Activated CD4-positive, alpha-beta T cell treated with anti-CD3 and anti-CD28 coated beads for 36 hours (primary cell): Measurements from ENCODE around the gene MICA. TPM values are rescaled to one million over a fixed set of nuclear protein-coding genes. Genes with fewer than 3 reads are reported as not detected.
"Not testable (repeated sequence)": the region's sequence is repeated elsewhere in the genome, so short reads cannot be mapped to it uniquely, and the experiment has no call there.

Experiments used
- ATAC-seq: fragments of 200-7000 bp; cut with Tn5 transposase; one replicate; pipeline ENCODE4 v1.10.0; 2021; ENCODE audit warnings: mild to moderate bottlenecking, moderate library complexity
- CTCF ChIA-PET: fragments of 350-600 bp; sonication (Branson Sonifier 250); formaldehyde crosslinking; loops from one replicate; lab custom pipeline; 2021; ENCODE audit warnings: antibody characterized with exemption; lab: Charles Lee
- POLR2A ChIA-PET: fragments of 350-600 bp; sonication (Branson Sonifier 250); formaldehyde crosslinking; loops from one replicate; lab custom pipeline; 2021; ENCODE audit warnings: antibody characterized with exemption, inconsistent platforms; lab: Charles Lee
- DNase-seq: peaks from one replicate; pipeline ENCODE4 v3.0.0-alpha.2; 2020
- H3K27ac Mint-ChIP-seq: one replicate; pipeline ENCODE4 v1.8.0; 2021; ENCODE audit warnings: mixed read lengths
- H3K27me3 Mint-ChIP-seq: one replicate; pipeline ENCODE4 v1.8.0; 2021; ENCODE audit warnings: mixed read lengths
- H3K36me3 Mint-ChIP-seq: one replicate; pipeline ENCODE4 v1.8.0; 2021; ENCODE audit warnings: low read depth, mixed read lengths
- H3K4me1 Mint-ChIP-seq: one replicate; pipeline ENCODE4 v1.8.0; 2021; ENCODE audit warnings: mixed read lengths
- H3K4me3 Mint-ChIP-seq: one replicate; pipeline ENCODE4 v1.8.0; 2021; ENCODE audit warnings: mild to moderate bottlenecking, moderate library complexity, mixed read lengths
- H3K9me3 Mint-ChIP-seq: one replicate; pipeline ENCODE4 v1.8.0; 2021; ENCODE audit warnings: low read depth, mixed read lengths
- intact Hi-C, 2 experiments: fragments of 100-400 bp; cut with DNase I in 1 of 2; cut with micrococcal nuclease in 1 of 2; formaldehyde crosslinking; loops; one replicate each; pipeline versions ENCODE4 v1.14.2 to v1.15.1; 2022 to 2024; cut with DNase I, micrococcal nuclease
- total RNA-seq, 2 experiments: library from RNA; stranded (reverse); gene quantifications; one replicate each; pipeline ENCODE4 v1.2.3, GENCODE V29; 2021

Gene MICA
- total RNA-seq, 2 experiments from 2014 or later: 6.3 to 7.1 TPM

DNA sequence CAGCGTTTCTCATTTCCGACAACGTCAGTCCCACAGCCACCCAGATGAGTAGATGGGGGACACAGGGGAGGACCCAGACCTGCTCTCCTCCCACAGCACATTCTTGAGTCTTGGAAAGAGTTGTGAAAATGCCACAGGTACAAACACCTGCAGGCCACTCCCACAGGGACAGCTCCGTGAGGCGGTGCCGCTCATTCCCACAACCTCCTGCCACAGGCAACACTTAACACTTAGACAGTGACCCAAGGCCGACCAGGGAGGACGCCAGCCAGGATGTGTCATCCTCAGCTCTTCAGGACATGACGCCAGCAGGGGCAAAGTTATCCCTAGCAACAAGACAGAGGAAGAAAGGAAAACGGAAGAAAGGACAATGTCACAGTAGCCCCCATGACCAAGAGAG is 23.5 kb upstream of the MICA start:
- intact Hi-C loops: no loop called here
- Mint-ChIP-seq H3K9me3 (no peaks in the 10 kb centered on the region), H3K4me3 (no peak overlapping the region), H3K36me3 (no peaks in the 10 kb centered on the region), H3K27me3 (peaks cover 17% of the 10 kb centered on the region), H3K4me1 (peaks cover 3% of the 10 kb centered on the region), H3K27ac (no peak overlapping the region)
- ATAC-seq: no peak
- DNase-seq: no peak
- ChIA-PET POLR2A (no interaction called here), CTCF (interaction anchor here (1.2 kb wide), 4 partner anchors 10 to 63 kb away, joined by 3 to 4 read pairs (median 4); no protein-coding TSS in a partner anchor)

DNA sequence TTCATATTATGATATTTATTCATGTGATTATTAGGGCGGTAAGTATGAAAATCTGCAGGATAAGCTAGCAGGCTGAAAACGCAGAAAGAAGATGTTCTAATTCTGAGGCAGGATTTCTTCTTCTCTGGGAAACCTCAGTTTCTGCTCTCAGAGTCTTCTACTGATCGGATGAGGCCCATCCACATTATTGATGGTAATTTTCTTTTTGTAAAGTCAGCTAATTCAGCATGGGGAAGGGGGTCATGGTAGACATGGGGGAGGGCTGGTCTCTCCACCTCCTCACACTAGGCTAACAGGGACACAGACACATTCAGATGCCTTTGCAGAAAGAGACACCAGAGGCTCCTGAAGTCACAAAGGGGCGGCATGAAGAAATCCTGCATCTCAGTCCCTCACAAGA is 21.7 kb upstream of the MICA start:
- intact Hi-C loops: no loop called here
- CTCF ChIA-PET: interaction anchor here (0.6 to 2.1 kb wide), 6 partner anchors 11 to 244 kb away, joined by 3 to 6 read pairs (median 4); no protein-coding TSS in a partner anchor
- H3K9me3 Mint-ChIP-seq: no peaks in the 10 kb centered on the region
- no peak overlapping the region for H3K4me3 Mint-ChIP-seq
- POLR2A ChIA-PET: no interaction called here
- peaks cover 17% of the 10 kb centered on the region for H3K27me3 Mint-ChIP-seq
- H3K27ac Mint-ChIP-seq: no peak overlapping the region
- DNase-seq (no peak), ATAC-seq (no peak)
- H3K36me3 Mint-ChIP-seq: no peaks in the 10 kb centered on the region
- H3K4me1 Mint-ChIP-seq: peaks cover 3% of the 10 kb centered on the region

DNA sequence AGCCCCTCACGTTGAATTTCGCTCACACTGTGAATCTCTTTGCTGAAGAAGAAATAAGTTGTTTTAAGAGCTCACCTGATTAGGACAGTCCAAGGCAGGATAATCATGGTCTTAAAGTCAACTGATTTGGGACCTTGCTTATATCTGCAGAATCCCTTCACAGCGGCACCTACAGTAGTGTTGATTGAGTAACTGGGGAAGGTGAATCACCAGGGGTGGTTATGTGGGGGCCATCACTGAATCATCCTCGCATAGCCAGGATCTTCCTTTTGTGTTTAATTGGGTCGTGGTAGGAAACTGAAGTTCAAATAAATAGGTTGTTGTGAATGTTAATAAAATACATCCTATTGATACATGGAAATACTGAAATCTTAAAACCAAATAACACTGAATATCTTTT is 20.2 kb upstream of the MICA start:
- Mint-ChIP-seq H3K9me3 (no peaks in the 10 kb centered on the region), H3K36me3 (no peaks in the 10 kb centered on the region), H3K4me3 (no peak overlapping the region), H3K4me1 (peaks cover 3% of the 10 kb centered on the region), H3K27ac (no peak overlapping the region), H3K27me3 (peaks cover 14% of the 10 kb centered on the region)
- intact Hi-C loops: no loop called here
- ChIA-PET POLR2A (no interaction called here), CTCF (interaction anchor here (0.7 to 2.1 kb wide), 2 partner anchors 14 to 94 kb away, joined by 3 to 6 read pairs; no protein-coding TSS in a partner anchor)
- DNase-seq (peak; percentile 42), ATAC-seq (peak; percentile 92)

DNA sequence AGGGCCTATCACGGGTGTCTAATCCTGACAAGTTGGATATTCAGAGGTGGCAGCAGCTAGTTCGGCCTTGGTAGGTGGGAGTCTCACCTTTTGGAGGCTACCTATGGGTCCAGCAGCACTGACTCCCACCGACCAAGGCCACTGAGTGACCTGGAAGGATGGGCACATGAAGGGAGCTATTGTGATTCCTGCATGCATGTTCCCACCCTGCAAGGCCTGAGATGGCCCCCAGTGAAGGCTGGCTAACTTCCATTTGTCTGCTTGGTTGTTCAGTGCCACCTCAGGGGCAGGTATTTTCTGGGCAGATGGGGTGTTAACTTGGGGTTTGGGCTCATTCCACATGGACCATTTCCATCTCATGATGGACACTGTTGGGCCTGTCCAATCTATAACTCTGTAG is 18.4 kb upstream of the MICA start:
- peaks cover 4% of the 10 kb centered on the region for H3K27me3 Mint-ChIP-seq
- no peak for ATAC-seq
- no peak for DNase-seq
- no peaks in the 10 kb centered on the region for H3K9me3 Mint-ChIP-seq
- ChIA-PET CTCF (no interaction called here), POLR2A (interaction anchor here (0.6 kb wide), 1 partner anchor 47 kb away, joined by 3 read pairs; no protein-coding TSS in a partner anchor)
- no peak overlapping the region for H3K4me3 Mint-ChIP-seq
- no peaks in the 10 kb centered on the region for H3K36me3 Mint-ChIP-seq
- intact Hi-C loops: no loop called here
- H3K27ac Mint-ChIP-seq: no peak overlapping the region
- peaks cover 3% of the 10 kb centered on the region for H3K4me1 Mint-ChIP-seq

DNA sequence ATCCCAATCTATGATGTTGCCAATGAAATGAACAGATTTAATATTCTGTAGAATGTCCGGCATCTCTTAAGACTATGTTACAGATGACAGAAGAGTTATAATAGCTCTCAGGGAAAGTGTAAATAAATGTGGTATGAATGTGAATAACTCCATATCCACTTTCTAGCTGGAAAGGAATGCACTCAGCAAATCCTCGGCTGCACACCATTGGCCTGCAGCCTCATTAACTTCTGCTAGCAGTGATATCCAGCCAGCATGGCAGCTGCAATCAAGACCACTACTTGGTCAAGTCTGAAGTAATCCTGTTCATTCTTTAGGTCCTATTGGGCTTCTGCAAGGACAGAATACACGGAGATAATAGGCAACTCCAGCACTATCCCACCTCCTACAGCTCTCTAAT is 17.3 kb upstream of the MICA start:
- Mint-ChIP-seq H3K4me3 (no peak overlapping the region), H3K27me3 (peaks cover under 1% of the 10 kb centered on the region), H3K4me1 (peaks cover 3% of the 10 kb centered on the region), H3K36me3 (no peaks in the 10 kb centered on the region), H3K27ac (no peak overlapping the region), H3K9me3 (no peaks in the 10 kb centered on the region)
- no peak for DNase-seq
- intact Hi-C loops: loop anchor here in 1 of 2 experiments (1.0 kb wide), 1 partner anchor 99 kb away; no protein-coding TSS in a partner anchor
- ChIA-PET CTCF (no interaction called here), POLR2A (no interaction called here)
- ATAC-seq: no peak

DNA sequence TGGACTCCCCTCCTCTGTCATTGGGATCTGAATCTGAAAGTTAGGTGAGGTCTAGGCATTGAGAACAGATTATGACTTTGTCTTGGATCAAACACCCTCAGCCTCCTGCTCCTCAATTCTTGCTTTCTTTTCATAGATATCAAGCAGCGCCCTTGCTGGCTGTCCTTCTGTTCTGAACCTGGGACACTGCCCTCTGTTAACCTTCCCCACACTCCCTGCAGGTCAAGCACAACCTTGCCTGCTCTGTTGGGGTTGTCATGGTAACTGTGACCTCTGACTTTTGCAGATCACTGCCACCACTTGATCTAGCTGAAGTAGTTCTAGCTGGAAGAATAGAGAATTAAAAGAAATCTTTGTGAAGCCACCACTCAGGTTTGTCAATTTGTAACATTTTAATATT is 16.4 kb upstream of the MICA start:
- CTCF ChIA-PET: no interaction called here
- ATAC-seq: no peak
- intact Hi-C loops: loop anchor here in 1 of 2 experiments (1.0 kb wide), 1 partner anchor 98 kb away; no protein-coding TSS in a partner anchor
- Mint-ChIP-seq H3K27ac (no peak overlapping the region), H3K27me3 (no peaks in the 10 kb centered on the region), H3K36me3 (no peaks in the 10 kb centered on the region), H3K9me3 (no peaks in the 10 kb centered on the region), H3K4me1 (peaks cover 3% of the 10 kb centered on the region), H3K4me3 (no peak overlapping the region)
- POLR2A ChIA-PET: no interaction called here
- no peak for DNase-seq

DNA sequence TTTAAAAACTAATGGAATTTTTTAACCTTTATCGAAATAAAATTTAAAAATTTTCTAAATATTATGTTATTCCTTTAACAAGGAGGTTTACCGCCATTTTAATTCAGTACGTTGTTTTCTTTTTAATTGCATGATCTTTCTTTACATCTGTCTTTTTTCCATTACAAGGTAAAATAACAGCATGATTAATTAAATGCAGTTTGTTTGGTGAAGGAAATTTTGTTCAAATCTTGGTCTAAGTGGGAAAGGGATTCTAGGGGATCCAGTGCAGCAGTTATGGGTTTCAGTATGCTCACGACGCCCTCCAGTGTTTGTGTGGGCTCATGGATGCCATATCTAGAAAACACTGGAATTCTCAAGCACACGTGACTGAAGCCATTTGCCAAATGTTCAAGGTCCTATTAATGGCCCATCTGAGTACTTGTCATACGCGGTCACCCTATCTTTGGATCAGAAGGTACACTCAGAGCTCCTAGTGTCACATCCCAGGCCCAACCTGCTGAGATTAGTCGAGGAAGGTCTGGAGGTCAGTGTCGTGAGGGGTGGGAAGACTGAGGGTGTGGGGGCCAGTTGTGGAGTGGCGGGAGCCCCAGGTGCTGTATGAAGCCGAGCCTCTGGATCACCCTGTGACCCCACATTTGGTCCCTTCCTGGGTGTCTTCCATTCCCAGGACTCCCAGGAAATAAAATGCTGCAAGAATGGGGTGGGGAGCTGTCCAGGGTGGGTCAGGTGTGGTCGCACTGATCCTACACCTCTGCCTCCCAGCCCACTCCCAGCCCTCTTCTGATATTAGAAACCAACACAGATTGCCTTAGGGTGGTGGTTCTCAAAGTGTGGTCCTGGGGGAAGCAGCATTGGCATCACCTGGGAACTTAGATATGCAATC is 14.2 kb upstream of the MICA start:
- H3K4me1 Mint-ChIP-seq, H3K27me3 Mint-ChIP-seq, DNase-seq, H3K36me3 Mint-ChIP-seq, H3K4me3 Mint-ChIP-seq, H3K27ac Mint-ChIP-seq, CTCF ChIA-PET, POLR2A ChIA-PET, H3K9me3 Mint-ChIP-seq: not testable (repeated sequence)
- intact Hi-C loops: loop anchor here in 1 of 2 experiments (1.0 kb wide), 1 partner anchor 96 kb away; no protein-coding TSS in a partner anchor
- peak; percentile 58 for ATAC-seq

DNA sequence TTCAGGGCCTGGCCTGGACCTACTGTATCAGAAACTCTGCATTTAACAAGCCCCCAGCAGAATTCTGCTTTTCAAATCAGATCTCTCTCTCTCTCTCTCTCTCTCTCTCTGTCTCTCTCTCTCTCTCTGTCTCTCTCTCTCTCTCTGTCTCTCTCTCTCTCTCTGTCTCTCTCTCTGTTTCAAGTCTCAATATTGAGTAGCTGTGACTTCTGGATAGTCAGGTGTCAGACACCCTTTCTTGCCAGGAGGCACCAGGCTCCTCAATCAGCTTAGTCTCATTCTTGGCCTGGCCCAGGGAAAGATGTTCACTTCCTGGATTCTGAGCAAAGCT is 13.6 kb upstream of the MICA start:
- DNase-seq, H3K4me3 Mint-ChIP-seq, CTCF ChIA-PET, H3K27ac Mint-ChIP-seq, H3K27me3 Mint-ChIP-seq, ATAC-seq, H3K9me3 Mint-ChIP-seq, H3K4me1 Mint-ChIP-seq, intact Hi-C loops, H3K36me3 Mint-ChIP-seq, POLR2A ChIA-PET: not testable (repeated sequence)

DNA sequence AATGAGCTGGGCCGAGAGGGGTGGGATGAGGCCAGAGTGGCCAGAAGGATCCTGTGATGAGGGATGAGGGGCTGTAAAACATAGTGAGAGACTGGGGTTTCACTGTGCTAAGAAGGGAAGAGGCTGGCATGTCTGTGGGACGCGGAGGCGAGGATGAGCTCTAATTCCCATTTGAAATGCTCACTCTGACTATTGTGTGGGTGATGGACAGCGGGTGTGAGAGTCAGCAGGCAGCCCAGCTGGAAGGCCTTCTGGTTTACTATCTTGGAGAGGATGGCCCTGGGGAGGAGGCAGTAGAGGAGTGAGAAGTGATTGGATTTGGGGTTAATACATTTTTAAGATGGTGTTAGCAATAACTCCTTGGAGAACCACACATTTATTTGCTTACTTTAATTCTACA is 9.5 kb upstream of the MICA start:
- DNase-seq: no peak
- no peak overlapping the region for H3K4me3 Mint-ChIP-seq
- no peak overlapping the region for H3K27ac Mint-ChIP-seq
- no peaks in the 10 kb centered on the region for H3K27me3 Mint-ChIP-seq
- CTCF ChIA-PET: interaction anchor here (0.6 to 1.2 kb wide), 2 partner anchors 12 to 57 kb away, joined by 3 to 5 read pairs; no protein-coding TSS in a partner anchor
- ATAC-seq: no peak
- intact Hi-C loops: loop anchor here in 1 of 2 experiments (1.0 kb wide), 1 partner anchor 95 kb away; no protein-coding TSS in a partner anchor
- no peaks in the 10 kb centered on the region for H3K36me3 Mint-ChIP-seq
- peaks cover 9% of the 10 kb centered on the region for H3K4me1 Mint-ChIP-seq
- POLR2A ChIA-PET: no interaction called here
- no peaks in the 10 kb centered on the region for H3K9me3 Mint-ChIP-seq

DNA sequence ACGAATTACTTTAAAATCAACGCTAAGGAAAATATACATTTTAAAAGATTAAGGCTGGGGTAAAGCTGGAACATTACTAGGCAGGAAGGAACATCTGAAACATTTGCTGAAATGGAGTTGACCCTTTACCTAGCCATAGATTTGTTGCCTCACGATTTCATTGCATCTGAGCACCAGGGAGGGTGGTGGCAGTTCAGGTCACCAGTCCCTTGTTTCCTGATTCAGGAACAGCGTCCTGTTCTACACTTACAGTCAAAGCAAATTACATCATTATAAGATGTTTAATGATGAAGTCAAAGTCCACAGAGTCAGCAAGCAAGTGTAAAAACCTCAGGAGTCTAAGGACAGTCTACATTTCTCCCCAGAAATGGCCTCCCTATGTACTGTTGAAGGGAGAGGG is 9.0 kb upstream of the MICA start:
- Mint-ChIP-seq H3K4me3 (no peak overlapping the region), H3K27me3 (no peaks in the 10 kb centered on the region), H3K4me1 (peaks cover 10% of the 10 kb centered on the region), H3K27ac (no peak overlapping the region), H3K36me3 (no peaks in the 10 kb centered on the region), H3K9me3 (no peaks in the 10 kb centered on the region)
- ATAC-seq (no peak), DNase-seq (no peak)
- intact Hi-C loops: no loop called here
- ChIA-PET POLR2A (no interaction called here), CTCF (interaction anchor here (0.6 to 1.2 kb wide), 2 partner anchors 13 to 57 kb away, joined by 3 to 5 read pairs; no protein-coding TSS in a partner anchor)

DNA sequence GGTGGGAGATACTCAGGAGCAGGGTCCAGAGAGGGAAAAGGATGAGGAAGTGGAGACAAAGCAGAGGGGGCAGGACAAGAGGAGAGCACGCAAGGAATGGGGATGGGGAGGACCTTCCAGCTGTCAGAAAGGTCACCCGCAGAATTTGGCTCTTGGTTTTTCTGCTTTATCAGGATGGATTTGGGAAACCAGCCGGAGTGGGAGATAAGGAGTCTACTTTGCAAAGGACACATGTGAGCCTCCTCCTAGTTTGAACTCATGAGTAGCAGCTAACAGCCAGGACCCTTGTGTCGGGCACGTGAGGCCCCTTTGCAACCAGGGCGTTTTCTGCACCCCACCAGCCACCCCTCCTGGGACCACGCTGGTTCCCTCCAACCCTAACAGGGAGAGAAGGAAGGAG is 7.6 kb upstream of the MICA start:
- H3K27ac Mint-ChIP-seq: no peak overlapping the region
- ATAC-seq: no peak
- peaks cover 2% of the 10 kb centered on the region for H3K36me3 Mint-ChIP-seq
- peaks cover 12% of the 10 kb centered on the region for H3K4me1 Mint-ChIP-seq
- intact Hi-C loops: no loop called here
- ChIA-PET CTCF (no interaction called here), POLR2A (no interaction called here)
- H3K4me3 Mint-ChIP-seq: no peak overlapping the region
- H3K9me3 Mint-ChIP-seq: no peaks in the 10 kb centered on the region
- no peaks in the 10 kb centered on the region for H3K27me3 Mint-ChIP-seq
- no peak for DNase-seq
